ENCODE measurements around the gene FGD6.

DNA sequence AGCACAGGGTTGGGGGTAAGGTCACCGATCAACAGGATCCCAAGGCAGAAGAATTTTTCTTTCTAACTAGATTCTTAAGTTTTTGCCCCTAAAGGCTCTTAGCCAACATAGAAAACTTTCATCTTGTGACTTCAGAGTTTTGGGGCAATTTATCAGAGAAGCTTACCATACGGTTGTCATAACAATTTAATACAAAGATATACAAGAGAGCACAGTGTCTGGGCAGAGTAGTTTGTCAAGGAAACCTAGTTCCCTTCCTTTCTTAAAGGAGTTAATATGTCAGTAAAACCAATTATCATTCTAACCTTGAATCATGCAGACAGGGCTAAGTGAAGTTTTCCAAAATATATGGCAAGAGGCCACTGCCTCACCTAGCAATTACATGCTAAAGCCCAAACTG is 162.2 kb downstream of the FGD6 start:
- TF ChIP-seq POLR2A (IDR thresholded peaks at IDR 0.05; ENCODE audit: borderline replicate concordance, extremely low read depth, insufficient read depth, insufficient read length): no peak
- TF ChIP-seq, protein P1, sequence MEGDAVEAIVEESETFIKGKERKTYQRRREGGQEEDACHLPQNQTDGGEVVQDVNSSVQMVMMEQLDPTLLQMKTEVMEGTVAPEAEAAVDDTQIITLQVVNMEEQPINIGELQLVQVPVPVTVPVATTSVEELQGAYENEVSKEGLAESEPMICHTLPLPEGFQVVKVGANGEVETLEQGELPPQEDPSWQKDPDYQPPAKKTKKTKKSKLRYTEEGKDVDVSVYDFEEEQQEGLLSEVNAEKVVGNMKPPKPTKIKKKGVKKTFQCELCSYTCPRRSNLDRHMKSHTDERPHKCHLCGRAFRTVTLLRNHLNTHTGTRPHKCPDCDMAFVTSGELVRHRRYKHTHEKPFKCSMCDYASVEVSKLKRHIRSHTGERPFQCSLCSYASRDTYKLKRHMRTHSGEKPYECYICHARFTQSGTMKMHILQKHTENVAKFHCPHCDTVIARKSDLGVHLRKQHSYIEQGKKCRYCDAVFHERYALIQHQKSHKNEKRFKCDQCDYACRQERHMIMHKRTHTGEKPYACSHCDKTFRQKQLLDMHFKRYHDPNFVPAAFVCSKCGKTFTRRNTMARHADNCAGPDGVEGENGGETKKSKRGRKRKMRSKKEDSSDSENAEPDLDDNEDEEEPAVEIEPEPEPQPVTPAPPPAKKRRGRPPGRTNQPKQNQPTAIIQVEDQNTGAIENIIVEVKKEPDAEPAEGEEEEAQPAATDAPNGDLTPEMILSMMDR (IDR thresholded peaks at IDR 0.05 in 2 of 3, conservative IDR thresholded peaks at IDR 0.05 in 1 of 3; ENCODE audit: borderline replicate concordance in 1 of 3, insufficient read depth in 1 of 3, low read depth in 2 of 3, low read length in 2 of 3): no peak
- TF ChIP-seq JUND (IDR thresholded peaks at IDR 0.05): no peak
- TF ChIP-seq ZNF274 (IDR thresholded peaks at IDR 0.05; ENCODE audit: low read depth, low read length): no peak
- TF ChIP-seq, protein P2, sequence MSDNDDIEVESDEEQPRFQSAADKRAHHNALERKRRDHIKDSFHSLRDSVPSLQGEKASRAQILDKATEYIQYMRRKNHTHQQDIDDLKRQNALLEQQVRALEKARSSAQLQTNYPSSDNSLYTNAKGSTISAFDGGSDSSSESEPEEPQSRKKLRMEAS (IDR thresholded peaks at IDR 0.05): no peak
- TF ChIP-seq CEBPB (IDR thresholded peaks at IDR 0.05; ENCODE audit: low read depth): no peak
- no peak for TF ChIP-seq EZH2 (IDR thresholded peaks at IDR 0.05)
- no peak for TF ChIP-seq YY1 (IDR thresholded peaks at IDR 0.05; ENCODE audit: extremely low read depth, insufficient replicate concordance, low read depth, low read length)
- no peak for TF ChIP-seq EZH2phosphoT487 (IDR thresholded peaks at IDR 0.05; ENCODE audit: borderline replicate concordance)
